NB4 (cell line): ENCODE results near the gene P2RX3.

ENCODE experiments used
- CTCF ChIP-seq: IDR thresholded peaks from one replicate; pipeline ENCODE4 v1.5.1; 2012; ENCODE audit warnings: low read depth, low read length
- POLR2A ChIP-seq: IDR thresholded peaks from 2 replicates; pipeline ENCODE4 v1.6.1; 2011; ENCODE audit warnings: mild to moderate bottlenecking; ENCODE audit not compliant: insufficient read length; ENCODE audit errors: extremely low read depth

- no peak for TF ChIP-seq CTCF
- no peak for TF ChIP-seq POLR2A
These were observed 41.6 kb downstream of the P2RX3 start for GRCh38 chr11:57379732-57380131.
